ENCODE results near the gene CD22. TPM values are rescaled to one million over a fixed set of nuclear protein-coding genes. Genes with fewer than 3 reads are reported as not detected.

CD22 gene
- total and polyA plus RNA-seq, 2 of the 8 experiments (the other 6 are each of a cell fraction or from before 2014, with no cell fraction given) = 0.06 to 0.60 TPM

DNA sequence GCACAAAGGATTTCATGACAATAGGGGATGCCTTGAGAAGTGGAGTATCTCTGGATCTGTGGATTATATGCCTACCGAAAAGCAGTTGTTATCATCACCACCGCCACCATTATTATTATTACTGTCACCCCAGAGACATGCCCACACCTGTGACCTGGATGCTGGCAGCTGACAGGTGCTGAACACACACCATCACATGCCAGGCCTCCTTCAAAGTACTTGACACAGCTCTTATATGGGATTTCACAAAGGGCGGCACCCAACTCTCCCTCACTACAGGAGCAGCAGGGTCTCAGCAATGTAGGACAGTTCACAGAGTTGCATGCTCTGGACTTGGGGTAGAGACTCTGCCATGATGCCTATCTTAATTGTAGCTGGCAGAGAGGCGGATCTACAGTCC lies 36.3 kb downstream of the CD22 start:
- no peak overlapping the region for H3K27ac ChIP-seq (ENCODE audit: low read depth, low read length)
- no peaks in the 10 kb centered on the region for H3K79me1 ChIP-seq (ENCODE audit: low read depth, low read length)
- H3K4me2 ChIP-seq (ENCODE audit: insufficient read depth in 1 of 2, low read depth in 2 of 2, low read length in 2 of 2) = no peak overlapping the region
- DNase-seq (ENCODE audit: low read depth in 1 of 2, low spot score in 2 of 2) = no peak
- H2BK20ac ChIP-seq (ENCODE audit: low read length) = no peak overlapping the region
- H4K91ac ChIP-seq (replicated peaks; ENCODE audit: insufficient read length, low read length) = no peak overlapping the region
- POLR2A ChIA-PET (ENCODE audit: partially characterized antibody) = no interaction called here
- 83% methylated on average over 4 of the region's 4 CpGs; no CpG with 5 or more reads in 1 of the 2 experiments for WGBS, 2 experiments (ENCODE audit: extremely low coverage in 1 of 2, insufficient coverage in 1 of 2, insufficient read length in 1 of 2, insufficient replicate concordance in 2 of 2, low coverage in 1 of 2, low lambda C conversion rate in 2 of 2, missing lambda C conversion rate in 1 of 2)
- CTCF ChIA-PET (ENCODE audit: partially characterized antibody) = interaction anchor here (1.0 to 1.2 kb wide), 4 partner anchors 11 to 104 kb away, joined by 3 read pairs; no protein-coding TSS in a partner anchor
- no peaks in the 10 kb centered on the region for H3K27me3 ChIP-seq (replicated peaks in 1 of 4; ENCODE audit: control insufficient read depth in 3 of 4, extremely low read depth in 1 of 4, insufficient read depth in 3 of 4, low read length in 3 of 4)
- no peaks in the 10 kb centered on the region for H3K23me2 ChIP-seq (ENCODE audit: low read depth, low read length)
- no peaks in the 10 kb centered on the region for H3K79me2 ChIP-seq (ENCODE audit: control insufficient read depth in 1 of 2, insufficient read depth in 2 of 2, low read length in 2 of 2)
- no peak overlapping the region for H3K4ac ChIP-seq (replicated peaks; ENCODE audit: insufficient read length, low read depth, low read length)
- no peak overlapping the region for H2BK12ac ChIP-seq (ENCODE audit: low read depth, low read length)
- H4K20me1 ChIP-seq (replicated peaks in 1 of 2; ENCODE audit: control insufficient read depth in 1 of 2, insufficient read depth in 2 of 2, low read length in 2 of 2) = no peaks in the 10 kb centered on the region
- no peak overlapping the region for H4K8ac ChIP-seq (ENCODE audit: extremely low read depth, insufficient read depth, low read length)
- H2AK5ac ChIP-seq (ENCODE audit: low read depth, low read length) = no peak overlapping the region
- no peaks in the 10 kb centered on the region for H3K9me3 ChIP-seq (ENCODE audit: insufficient read depth in 2 of 2, low read depth in 1 of 2, low read length in 1 of 2)
- no peak overlapping the region for H3K23ac ChIP-seq (ENCODE audit: insufficient read length)
- no peak overlapping the region for H3K56ac ChIP-seq (replicated peaks; ENCODE audit: insufficient read length, low read depth, low read length)
- H4K5ac ChIP-seq (ENCODE audit: insufficient read length, low read depth, low read length) = no peak overlapping the region
- no peak overlapping the region for H2BK120ac ChIP-seq (replicated peaks; ENCODE audit: low read depth, low read length)
- no peaks in the 10 kb centered on the region for H3K36me3 ChIP-seq (ENCODE audit: control insufficient read depth in 2 of 4, insufficient read depth in 4 of 4, low read length in 3 of 4)
- no peaks in the 10 kb centered on the region for H3K4me1 ChIP-seq (replicated peaks in 1 of 4; ENCODE audit: control insufficient read depth in 3 of 4, insufficient read depth in 4 of 4, low read length in 3 of 4)
- no peak overlapping the region for H3K18ac ChIP-seq (ENCODE audit: extremely low read depth, low read length)
- no peak overlapping the region for H3K4me3 ChIP-seq (ENCODE audit: extremely low read depth in 1 of 4, insufficient read depth in 2 of 4, low read depth in 3 of 4, low read length in 4 of 4)
- H2AFZ ChIP-seq (ENCODE audit: low read length) = no peak overlapping the region
- no peak for FAIRE-seq
- H3K14ac ChIP-seq (ENCODE audit: insufficient read length) = no peak overlapping the region
- no peak overlapping the region for H2BK15ac ChIP-seq (ENCODE audit: low read length)
- no peak overlapping the region for H2BK5ac ChIP-seq (ENCODE audit: low read depth, low read length)
- H3K9ac ChIP-seq (replicated peaks in 1 of 4; ENCODE audit: extremely low read depth in 1 of 4, low read depth in 3 of 4, low read length in 3 of 4) = no peak overlapping the region
- no peak for TF ChIP-seq SUZ12 (IDR thresholded peaks at IDR 0.05; ENCODE audit: low read length)
- TF ChIP-seq CHD1 (IDR thresholded peaks at IDR 0.05; ENCODE audit: low read depth, low read length) = no peak
- no peak for TF ChIP-seq JUND (IDR thresholded peaks at IDR 0.05; ENCODE audit: low read length)
- no peak for TF ChIP-seq RFX5 (IDR thresholded peaks at IDR 0.05; ENCODE audit: borderline replicate concordance, low read depth, low read length)
- no peak for TF ChIP-seq EGR1 (IDR thresholded peaks at IDR 0.05; ENCODE audit: borderline replicate concordance, low read depth, low read length)
- TF ChIP-seq SIX5 (IDR thresholded peaks at IDR 0.05; ENCODE audit: low read depth, low read length) = no peak
- TF ChIP-seq, protein P1, sequence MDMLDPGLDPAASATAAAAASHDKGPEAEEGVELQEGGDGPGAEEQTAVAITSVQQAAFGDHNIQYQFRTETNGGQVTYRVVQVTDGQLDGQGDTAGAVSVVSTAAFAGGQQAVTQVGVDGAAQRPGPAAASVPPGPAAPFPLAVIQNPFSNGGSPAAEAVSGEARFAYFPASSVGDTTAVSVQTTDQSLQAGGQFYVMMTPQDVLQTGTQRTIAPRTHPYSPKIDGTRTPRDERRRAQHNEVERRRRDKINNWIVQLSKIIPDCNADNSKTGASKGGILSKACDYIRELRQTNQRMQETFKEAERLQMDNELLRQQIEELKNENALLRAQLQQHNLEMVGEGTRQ (IDR thresholded peaks at IDR 0.05; ENCODE audit: low read length) = no peak
- TF ChIP-seq BRCA1 (IDR thresholded peaks at IDR 0.05; ENCODE audit: low read depth, low read length) = no peak
- TF ChIP-seq, protein P2, sequence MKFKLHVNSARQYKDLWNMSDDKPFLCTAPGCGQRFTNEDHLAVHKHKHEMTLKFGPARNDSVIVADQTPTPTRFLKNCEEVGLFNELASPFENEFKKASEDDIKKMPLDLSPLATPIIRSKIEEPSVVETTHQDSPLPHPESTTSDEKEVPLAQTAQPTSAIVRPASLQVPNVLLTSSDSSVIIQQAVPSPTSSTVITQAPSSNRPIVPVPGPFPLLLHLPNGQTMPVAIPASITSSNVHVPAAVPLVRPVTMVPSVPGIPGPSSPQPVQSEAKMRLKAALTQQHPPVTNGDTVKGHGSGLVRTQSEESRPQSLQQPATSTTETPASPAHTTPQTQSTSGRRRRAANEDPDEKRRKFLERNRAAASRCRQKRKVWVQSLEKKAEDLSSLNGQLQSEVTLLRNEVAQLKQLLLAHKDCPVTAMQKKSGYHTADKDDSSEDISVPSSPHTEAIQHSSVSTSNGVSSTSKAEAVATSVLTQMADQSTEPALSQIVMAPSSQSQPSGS (IDR thresholded peaks at IDR 0.05; ENCODE audit: low read length) = no peak
- no peak for TF ChIP-seq SIRT6 (IDR thresholded peaks at IDR 0.05; ENCODE audit: low read length)
- no peak for TF ChIP-seq EP300 (IDR thresholded peaks at IDR 0.05; ENCODE audit: borderline replicate concordance in 1 of 2, low read depth in 2 of 2, low read length in 2 of 2)
- TF ChIP-seq RNF2 (IDR thresholded peaks at IDR 0.05; ENCODE audit: borderline replicate concordance, low read depth, low read length, missing control alignments, poor library complexity, severe bottlenecking) = no peak

All from H1 (cell line).